Natural killer cell (primary cell): ENCODE measurements around the gene RNU6-1. TPM values are rescaled to one million over a fixed set of nuclear protein-coding genes. Genes with fewer than 3 reads are reported as not detected.

ENCODE experiments used
- ATAC-seq, 3 donors: fragments of 150-1000 bp in 2 of 3; fragments of 200-7000 bp in 1 of 3; cut with Tn5 transposase; 1 replicate in 1 of 3; 2 replicates in 2 of 3; pipeline ENCODE4 v1.10.0; 2021; ENCODE audit warnings: mild to moderate bottlenecking in 2 of 3, moderate library complexity in 2 of 3
- DNase-seq, 2 donors: peaks; one replicate each; pipeline versions ENCODE4 v3.0.0 to v3.0.0-alpha.2; 2013 to 2021; ENCODE audit warnings: mixed read lengths in 1 of 2
- H3K27ac ChIP-seq: one replicate; pipeline ENCODE4 v1.5.1; 2013; ENCODE audit warnings: mild to moderate bottlenecking, low read length
- H3K27me3 ChIP-seq: one replicate; pipeline ENCODE4 v1.6.1; 2013; ENCODE audit warnings: low read length; ENCODE audit not compliant: control insufficient read depth, insufficient read depth
- H3K36me3 ChIP-seq: one replicate; pipeline ENCODE4 v1.6.1; 2013; ENCODE audit warnings: low read length; ENCODE audit not compliant: control insufficient read depth, insufficient read depth
- H3K4me1 ChIP-seq: one replicate; pipeline ENCODE4 v1.6.1; 2013; ENCODE audit warnings: low read length; ENCODE audit not compliant: control insufficient read depth, insufficient read depth
- H3K4me3 ChIP-seq: one replicate; pipeline ENCODE4 v1.5.1; 2013; ENCODE audit warnings: low read length
- H3K9me3 ChIP-seq: one replicate; pipeline ENCODE4 v1.6.1; 2013; ENCODE audit warnings: low read length; ENCODE audit not compliant: control insufficient read depth, insufficient read depth
- H3K27ac Mint-ChIP-seq, 2 donors: one replicate each; pipeline ENCODE4 v1.8.0; 2022; ENCODE audit warnings: mild to moderate bottlenecking in 2 of 2, mixed read lengths in 2 of 2, moderate library complexity in 1 of 2
- H3K27me3 Mint-ChIP-seq, 2 donors: one replicate each; pipeline ENCODE4 v1.8.0; 2022; ENCODE audit warnings: low read depth in 2 of 2, mixed read lengths in 2 of 2
- H3K36me3 Mint-ChIP-seq: one replicate; pipeline ENCODE4 v1.8.0; 2022; ENCODE audit warnings: mixed read lengths
- H3K4me1 Mint-ChIP-seq, 2 donors: one replicate each; pipeline ENCODE4 v1.8.0; 2022; ENCODE audit warnings: mixed read lengths in 2 of 2
- H3K4me3 Mint-ChIP-seq: one replicate; pipeline ENCODE4 v1.8.0; 2022; ENCODE audit warnings: mild to moderate bottlenecking, moderate library complexity, mixed read lengths
- H3K9me3 Mint-ChIP-seq, 2 donors: one replicate each; pipeline ENCODE4 v1.8.0; 2022; ENCODE audit warnings: mixed read lengths in 2 of 2
- CTCF ChIP-seq: fragments of 200-600 bp; IDR thresholded peaks from one replicate; pipeline ENCODE4 v1.8.0; 2022; ENCODE audit warnings: antibody characterized with exemption
- WGBS: methylation state at CpG from one replicate; pipeline ENCODE4 v1.1.7; 2013; ENCODE audit warnings: missing lambda C conversion rate; ENCODE audit not compliant: insufficient coverage; 5-methylcytosine and 5-hydroxymethylcytosine counted together
- intact Hi-C: fragments of 100-400 bp; cut with micrococcal nuclease; formaldehyde crosslinking; loops from one replicate; pipeline ENCODE4 v1.14.2; 2022
- total RNA-seq, 4 donors: library from RNA; stranded (reverse); fragments of 120-200 nt in 1 of 4; gene quantifications; one replicate each; pipeline versions ENCODE4 v1.2.3 to v1.2.4, GENCODE V29; 2013 to 2022

RNU6-1 gene
- total RNA-seq, 3 donors from 2014 or later (not counting 1 experiment from before 2014, with no cell fraction given), result not detected

DNA sequence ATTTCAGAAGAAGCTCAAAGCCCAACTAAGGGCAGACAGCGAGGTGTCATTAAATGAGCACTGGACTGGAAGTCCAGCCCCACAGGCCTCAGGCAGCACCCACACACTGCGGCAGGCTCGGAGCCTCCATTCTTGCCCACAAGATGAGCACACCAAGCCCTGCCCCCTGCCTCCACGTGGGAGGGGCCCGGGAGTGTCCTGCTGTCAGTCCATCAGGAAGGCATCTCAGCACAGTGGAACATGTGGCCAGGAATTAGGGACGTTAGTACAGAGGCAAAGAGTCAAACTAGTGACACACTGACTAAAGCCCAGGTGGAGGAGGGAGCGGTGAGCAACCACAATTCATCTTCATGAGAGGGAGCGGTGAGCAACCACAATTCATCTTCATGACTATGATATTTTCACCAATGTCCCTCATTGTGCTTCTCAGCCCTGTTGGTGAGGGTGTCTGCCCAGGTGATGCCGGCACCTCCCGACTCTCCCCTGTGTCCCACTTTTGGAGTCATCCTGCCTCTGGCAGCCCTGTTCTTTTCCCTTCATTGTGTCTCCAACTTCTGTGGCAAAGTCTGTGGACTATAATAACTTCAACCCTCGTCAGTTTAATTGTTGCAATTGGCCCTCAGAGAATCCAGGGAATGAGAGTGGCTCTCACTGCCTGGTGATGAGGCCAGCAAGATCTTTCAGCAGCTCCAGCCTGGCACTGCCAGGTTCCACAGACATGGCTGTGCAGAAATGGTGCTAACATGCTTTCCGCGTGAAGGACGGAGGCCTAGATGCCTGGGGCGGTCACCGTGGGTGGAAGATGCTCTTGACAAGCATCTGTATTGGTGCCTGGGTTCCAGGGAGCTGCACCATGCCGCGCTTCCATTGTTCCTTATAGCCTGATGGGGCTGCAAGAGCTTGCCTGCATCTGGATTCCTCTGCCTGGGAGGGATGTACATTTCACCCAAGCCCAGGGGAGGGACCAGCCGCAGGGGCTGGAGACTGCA lies 37.6 kb downstream of the RNU6-1 start:
- no peak for TF ChIP-seq CTCF
- DNase-seq (no peak), ATAC-seq (no peak)
- Histone ChIP-seq H3K27ac (no peak overlapping the region), H3K9me3 (no peaks in the 10 kb centered on the region), H3K27me3 (no peaks in the 10 kb centered on the region), H3K36me3 (no peaks in the 10 kb centered on the region), H3K4me3 (no peak overlapping the region), H3K4me1 (no peaks in the 10 kb centered on the region)
- no peak overlapping the region for H3K27ac Mint-ChIP-seq
- H3K9me3 Mint-ChIP-seq, result no peaks in the 10 kb centered on the region
- 88% methylated on average over 19 of the region's 19 CpGs for WGBS
- H3K36me3 Mint-ChIP-seq, result no peaks in the 10 kb centered on the region
- peaks cover 0 to under 1% of the 10 kb centered on the region in 2 donors for H3K4me1 Mint-ChIP-seq
- intact Hi-C loops, result no loop called here
- H3K27me3 Mint-ChIP-seq, result no peaks in the 10 kb centered on the region
- no peak overlapping the region for H3K4me3 Mint-ChIP-seq

DNA sequence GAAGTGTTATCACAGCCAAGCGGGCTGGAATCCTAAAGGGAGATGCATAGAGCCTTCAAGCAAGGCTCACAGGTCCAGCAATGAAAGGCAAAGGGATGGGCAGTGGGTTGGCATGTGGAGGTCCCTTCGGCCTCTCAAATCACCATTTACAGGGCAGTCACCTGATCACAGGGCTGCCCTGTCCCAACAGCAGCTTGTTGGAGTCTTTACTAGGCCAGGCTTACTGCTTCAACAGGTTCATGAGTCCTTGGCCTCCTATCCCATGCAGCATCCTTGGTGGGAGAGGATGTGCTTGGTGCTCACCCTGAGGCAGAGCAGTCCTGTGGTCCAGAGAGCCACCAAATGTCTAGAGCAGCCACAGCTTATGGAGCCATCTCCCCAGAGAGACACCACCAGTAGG lies 38.7 kb downstream of the RNU6-1 start:
- Histone ChIP-seq H3K4me1 (no peaks in the 10 kb centered on the region), H3K27ac (no peak overlapping the region), H3K4me3 (no peak overlapping the region), H3K27me3 (no peaks in the 10 kb centered on the region), H3K9me3 (no peaks in the 10 kb centered on the region), H3K36me3 (no peaks in the 10 kb centered on the region)
- no peaks in the 10 kb centered on the region for H3K9me3 Mint-ChIP-seq
- H3K36me3 Mint-ChIP-seq, result no peaks in the 10 kb centered on the region
- DNase-seq (no peak), ATAC-seq (no peak)
- H3K4me3 Mint-ChIP-seq, result no peak overlapping the region
- H3K4me1 Mint-ChIP-seq, result peaks cover 0 to 3% of the 10 kb centered on the region in 2 donors
- 100% methylated on average over 2 of the region's 2 CpGs for WGBS
- H3K27me3 Mint-ChIP-seq, result no peaks in the 10 kb centered on the region
- TF ChIP-seq CTCF, result no peak
- H3K27ac Mint-ChIP-seq, result no peak overlapping the region
- intact Hi-C loops, result no loop called here

DNA sequence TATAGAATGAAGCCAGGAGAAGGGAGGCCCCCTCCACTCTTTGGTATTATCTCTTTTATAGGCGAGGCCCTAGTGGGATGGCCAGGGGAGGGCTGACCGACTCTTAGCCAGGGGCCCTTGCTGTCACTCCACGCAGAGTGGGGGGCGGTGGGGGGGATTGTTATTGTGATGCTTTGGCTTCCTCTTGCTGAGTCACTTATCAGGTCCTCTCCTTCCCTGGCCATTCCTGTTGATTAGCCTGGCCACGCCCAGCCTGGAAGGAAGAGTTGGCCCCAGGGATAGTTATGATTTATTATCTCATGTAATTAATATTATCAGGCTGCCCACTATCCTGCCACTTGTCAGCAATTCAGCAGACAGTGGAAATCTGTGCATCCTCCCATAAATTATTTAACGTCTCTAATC lies 40.0 kb downstream of the RNU6-1 start:
- WGBS, result 96% methylated on average over 4 of the region's 6 CpGs
- no peak for ATAC-seq

More for the DNA sequence above, 40.0 kb downstream of the RNU6-1 start:
- Mint-ChIP-seq H3K9me3 (peaks cover 4 to 5% of the 10 kb centered on the region in 2 donors), H3K4me3 (no peak overlapping the region), H3K36me3 (peaks cover 12% of the 10 kb centered on the region), H3K4me1 (peaks cover 0 to 6% of the 10 kb centered on the region in 2 donors), H3K27ac (no peak overlapping the region), H3K27me3 (no peaks in the 10 kb centered on the region)
- no peak overlapping the region for H3K27ac ChIP-seq
- intact Hi-C loops, result no loop called here
- peaks cover 1% of the 10 kb centered on the region for H3K9me3 ChIP-seq
- no peak for TF ChIP-seq CTCF
- no peak overlapping the region for H3K4me3 ChIP-seq
- H3K36me3 ChIP-seq, result no peaks in the 10 kb centered on the region
- H3K4me1 ChIP-seq, result no peaks in the 10 kb centered on the region
- DNase-seq, result no peak
- no peaks in the 10 kb centered on the region for H3K27me3 ChIP-seq
